ENCODE measurements around the gene ASAH2.

DNA sequence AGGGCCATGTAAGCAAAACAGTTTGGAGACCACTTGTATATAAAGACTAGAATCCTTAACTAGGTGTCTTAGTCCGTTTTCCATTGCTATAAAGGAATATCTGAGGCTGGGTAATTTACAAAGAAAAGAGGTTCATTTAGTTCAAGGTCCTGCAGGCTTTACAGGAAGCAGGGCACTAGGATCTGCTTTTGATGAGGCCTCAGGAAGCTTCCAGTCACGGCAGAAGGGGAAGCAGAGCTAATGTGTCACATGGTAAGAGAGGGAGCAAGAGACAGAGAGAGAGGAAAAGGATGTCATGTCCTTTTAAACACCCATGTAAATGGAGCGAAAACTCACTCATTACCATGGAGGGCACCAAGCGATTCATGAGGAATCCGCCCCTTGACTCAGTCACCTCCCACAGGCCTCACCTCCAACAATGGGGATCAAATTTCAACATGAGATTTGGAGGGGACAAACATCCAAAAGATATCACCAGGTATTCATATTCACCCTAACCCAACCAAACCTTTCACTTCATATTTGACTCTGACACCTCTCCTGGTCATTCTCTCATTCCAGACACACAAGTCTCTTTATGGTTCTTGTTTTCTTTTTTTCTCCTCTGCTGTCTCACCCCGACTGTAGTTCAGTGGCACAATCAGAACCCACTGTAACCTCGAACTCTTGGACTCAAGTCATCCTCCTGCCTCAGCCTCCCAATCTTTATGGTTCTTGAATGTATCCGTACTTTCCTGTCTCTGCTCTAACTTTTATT, 30.1 kb upstream of the ASAH2 start:
- TF ChIP-seq EZH2 (IDR thresholded peaks at IDR 0.05) (no peak), POLR2AphosphoS5 (IDR thresholded peaks at IDR 0.05; ENCODE audit: borderline replicate concordance, low read depth, low read length) (no peak)

Measured in SK-N-MC (cell line).